ENCODE data around the gene AKAP8L. TPM values are rescaled to one million over a fixed set of nuclear protein-coding genes. Genes with fewer than 3 reads are reported as not detected.
A peak's percentile ranks its signal among the peaks of the same experiment; 100 is the strongest.
"Not testable (repeated sequence)": the region's sequence is repeated elsewhere in the genome, so short reads cannot be mapped to it uniquely, and the experiment has no call there.

Gene AKAP8L
- total and polyA plus RNA-seq, 4 donors, result 34.7 to 243 (median 88.6) TPM

DNA sequence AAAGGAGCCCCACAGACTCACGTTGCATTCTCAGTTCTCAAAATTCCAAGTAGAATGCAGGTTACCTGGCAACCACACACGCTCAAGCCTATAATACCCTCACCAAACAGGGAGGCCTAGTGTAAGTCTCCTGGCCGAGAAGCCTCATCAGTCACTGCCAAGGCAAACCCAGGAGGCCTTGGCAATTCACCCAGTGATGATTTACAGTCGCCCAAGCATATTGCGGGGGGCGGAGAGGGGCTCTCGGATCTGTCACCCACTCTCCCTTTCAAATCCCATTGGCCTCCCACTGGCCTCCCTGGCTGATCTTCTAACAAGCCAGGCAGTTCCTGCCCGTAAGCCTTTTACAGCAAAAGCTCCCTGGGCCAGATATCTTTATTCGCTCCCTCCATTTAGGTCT is 1.1 kb downstream of the AKAP8L start:
- Histone ChIP-seq H3K4me3 (ENCODE audit: low read length in 2 of 2) (peak overlapping the region; percentile 77 to 86), H3K9me3 (ENCODE audit: control insufficient read depth, low read length) (no peaks in the 10 kb centered on the region), H3K4me1 (ENCODE audit: control insufficient read depth in 1 of 2, insufficient read depth in 2 of 2, low read length in 2 of 2) (peaks cover 0 to 6% of the 10 kb centered on the region in 2 donors), H3K27ac (ENCODE audit: low read depth in 1 of 2, low read length in 2 of 2) (peak overlapping the region in 1 of 2 donors; percentile 36), H3K27me3 (ENCODE audit: control insufficient read depth in 1 of 2, insufficient read depth in 2 of 2, low read length in 1 of 2) (no peaks in the 10 kb centered on the region), H3K36me3 (ENCODE audit: control insufficient read depth in 1 of 2, insufficient read depth in 2 of 2, low read length in 1 of 2) (no peaks in the 10 kb centered on the region)
- 1 to 2% methylated on average over 9 of the region's 9 CpGs for WGBS, 2 donors
- ATAC-seq (ENCODE audit: low FRiP score), result no peak
- peak in 1 of 2 donors; percentile 37 for DNase-seq
- intact Hi-C loops (cut with DNase I), result loop anchor here (2.0 to 5.0 kb wide), 2 partner anchors 35 to 140 kb away; no protein-coding TSS in a partner anchor

DNA sequence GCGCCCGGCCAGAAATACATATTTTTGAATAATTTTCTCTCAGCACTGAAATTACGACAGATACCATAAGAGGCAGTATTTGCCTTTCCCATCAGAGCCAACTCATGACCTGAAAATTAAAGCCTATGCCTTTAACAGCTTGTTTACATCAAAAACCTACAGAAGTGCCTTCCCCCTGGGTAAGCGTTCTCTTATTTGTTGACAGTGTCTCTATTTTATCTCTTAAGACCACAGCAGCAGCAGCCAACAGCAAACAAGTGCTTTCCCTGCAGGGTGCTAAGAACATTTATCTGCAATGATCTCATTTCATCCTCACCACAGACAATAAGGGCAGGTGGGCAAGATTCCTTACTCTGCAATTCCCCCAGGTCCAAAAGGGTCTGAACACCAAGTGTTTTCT is 6.0 kb downstream of the AKAP8L start:
- no peak for ATAC-seq (ENCODE audit: low FRiP score)
- WGBS, 2 donors, result 21 to 36% methylated on average over 4 of the region's 4 CpGs
- H3K36me3 ChIP-seq (ENCODE audit: control insufficient read depth in 1 of 2, insufficient read depth in 2 of 2, low read length in 1 of 2), result peaks cover 0 to 2% of the 10 kb centered on the region in 2 donors
- DNase-seq, result no peak
- no peaks in the 10 kb centered on the region for H3K9me3 ChIP-seq (ENCODE audit: control insufficient read depth, low read length)
- H3K4me3 ChIP-seq (ENCODE audit: low read length in 2 of 2), result no peak overlapping the region
- H3K4me1 ChIP-seq (ENCODE audit: control insufficient read depth in 1 of 2, insufficient read depth in 2 of 2, low read length in 2 of 2), result peaks cover 0 to 9% of the 10 kb centered on the region in 2 donors
- H3K27me3 ChIP-seq (ENCODE audit: control insufficient read depth in 1 of 2, insufficient read depth in 2 of 2, low read length in 1 of 2), result no peaks in the 10 kb centered on the region
- intact Hi-C loops (cut with DNase I), result no loop called here
- H3K27ac ChIP-seq (ENCODE audit: low read depth in 1 of 2, low read length in 2 of 2), result peak overlapping the region in 1 of 2 donors; percentile 45

DNA sequence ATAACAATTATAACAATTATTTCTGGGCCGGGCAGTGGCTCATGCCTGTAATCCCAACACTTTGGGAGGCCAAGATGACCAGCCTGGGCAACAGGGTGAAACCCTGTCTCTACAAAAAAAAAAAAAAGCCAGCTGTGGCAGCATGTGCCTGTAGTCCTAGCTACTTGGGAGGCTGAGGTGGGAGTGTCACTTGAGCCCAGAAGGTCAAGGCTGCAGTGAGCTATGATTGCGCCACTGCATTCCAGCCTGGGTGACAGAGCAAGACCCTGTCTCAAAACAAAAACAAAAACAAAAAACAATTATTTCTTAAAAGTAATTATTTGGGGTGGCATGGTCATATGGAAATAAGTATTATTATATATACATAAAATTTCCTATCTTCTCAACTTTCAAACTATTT is 7.4 kb downstream of the AKAP8L start:
- H3K36me3 ChIP-seq (ENCODE audit: control insufficient read depth in 1 of 2, insufficient read depth in 2 of 2, low read length in 1 of 2); intact Hi-C loops (cut with DNase I); ATAC-seq (ENCODE audit: low FRiP score); H3K27ac ChIP-seq (ENCODE audit: low read depth in 1 of 2, low read length in 2 of 2); H3K9me3 ChIP-seq (ENCODE audit: control insufficient read depth, low read length); H3K27me3 ChIP-seq (ENCODE audit: control insufficient read depth in 1 of 2, insufficient read depth in 2 of 2, low read length in 1 of 2); H3K4me3 ChIP-seq (ENCODE audit: low read length in 2 of 2); H3K4me1 ChIP-seq (ENCODE audit: control insufficient read depth in 1 of 2, insufficient read depth in 2 of 2, low read length in 2 of 2): not testable (repeated sequence)
- WGBS, 2 donors, result 74 to 86% methylated on average over 2 of the region's 2 CpGs
- DNase-seq, result peak; percentile 15 to 46

DNA sequence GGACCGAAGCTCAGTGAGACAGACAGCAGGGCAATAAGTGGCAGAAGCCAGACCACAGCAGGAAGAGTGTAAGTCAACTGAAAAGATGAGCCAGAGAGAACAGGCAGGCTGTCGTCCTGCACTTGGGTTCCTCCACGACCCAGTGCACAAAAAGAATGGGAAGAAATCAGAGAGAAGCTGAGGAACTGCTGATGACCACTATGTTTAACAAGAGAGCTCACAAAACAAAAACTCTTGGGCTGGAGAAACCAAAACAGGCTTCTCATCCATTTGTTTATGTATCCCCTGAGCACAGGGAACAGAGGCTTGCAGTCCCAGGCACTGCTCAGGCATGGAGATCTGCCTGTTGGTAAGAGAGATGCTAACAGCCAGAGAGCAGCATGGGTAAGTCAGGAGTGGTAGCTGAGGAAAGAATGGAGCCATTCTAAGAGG is 14.0 kb downstream of the AKAP8L start:
- H3K4me3 ChIP-seq (ENCODE audit: low read length in 2 of 2), result no peak overlapping the region
- WGBS, 2 donors, result 30 to 35% methylated on average over 3 of the region's 3 CpGs
- H3K4me1 ChIP-seq (ENCODE audit: control insufficient read depth in 1 of 2, insufficient read depth in 2 of 2, low read length in 2 of 2), result peaks cover 5 to 6% of the 10 kb centered on the region in 2 donors
- peak overlapping the region in 1 of 2 donors; percentile 39 for H3K27ac ChIP-seq (ENCODE audit: low read depth in 1 of 2, low read length in 2 of 2)
- ATAC-seq (ENCODE audit: low FRiP score) (no peak), DNase-seq (no peak)
- intact Hi-C loops (cut with DNase I), result no loop called here
- peaks cover 0 to 4% of the 10 kb centered on the region in 2 donors for H3K36me3 ChIP-seq (ENCODE audit: control insufficient read depth in 1 of 2, insufficient read depth in 2 of 2, low read length in 1 of 2)
- H3K9me3 ChIP-seq (ENCODE audit: control insufficient read depth, low read length), result no peaks in the 10 kb centered on the region
- no peaks in the 10 kb centered on the region for H3K27me3 ChIP-seq (ENCODE audit: control insufficient read depth in 1 of 2, insufficient read depth in 2 of 2, low read length in 1 of 2)

DNA sequence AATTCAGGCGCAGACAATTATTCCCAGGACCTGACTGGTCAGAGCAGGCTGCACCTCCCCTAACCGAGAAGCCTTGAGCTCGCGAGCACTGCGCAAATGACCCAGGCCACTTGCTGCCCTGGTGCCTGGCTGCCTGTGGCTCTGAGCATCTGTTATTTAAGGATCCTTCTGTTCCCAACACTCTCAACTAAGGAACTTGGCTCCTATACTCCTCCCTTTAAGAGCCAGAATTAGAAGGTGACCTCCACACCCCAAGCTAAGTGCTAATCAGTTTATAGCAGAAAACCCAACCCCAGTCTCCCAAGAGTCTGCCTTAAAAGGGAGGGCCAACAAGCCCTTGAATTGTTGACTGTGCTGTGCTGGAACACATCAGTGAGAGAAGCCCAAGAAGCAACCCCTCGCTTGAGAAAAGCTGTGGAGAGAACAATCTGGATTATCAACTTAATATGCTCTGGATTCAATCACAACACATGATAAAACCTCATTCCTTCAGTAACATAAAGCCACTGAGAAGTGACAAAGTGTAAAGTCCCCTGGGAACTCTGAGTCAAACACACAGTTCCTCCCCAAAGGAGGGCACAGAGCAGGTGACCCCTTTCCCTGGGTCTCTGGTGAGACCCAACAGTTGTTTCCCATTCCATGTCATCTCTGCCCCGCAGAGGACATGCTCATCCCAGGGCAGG is 14.6 kb downstream of the AKAP8L start:
- 26 to 31% methylated on average over 7 of the region's 7 CpGs for WGBS, 2 donors
- Histone ChIP-seq H3K4me1 (ENCODE audit: control insufficient read depth in 1 of 2, insufficient read depth in 2 of 2, low read length in 2 of 2) (peaks cover 1 to 6% of the 10 kb centered on the region in 2 donors), H3K4me3 (ENCODE audit: low read length in 2 of 2) (no peak overlapping the region), H3K27me3 (ENCODE audit: control insufficient read depth in 1 of 2, insufficient read depth in 2 of 2, low read length in 1 of 2) (no peaks in the 10 kb centered on the region), H3K36me3 (ENCODE audit: control insufficient read depth in 1 of 2, insufficient read depth in 2 of 2, low read length in 1 of 2) (peaks cover 0 to 2% of the 10 kb centered on the region in 2 donors), H3K27ac (ENCODE audit: low read depth in 1 of 2, low read length in 2 of 2) (peak overlapping the region in 1 of 2 donors; percentile 41), H3K9me3 (ENCODE audit: control insufficient read depth, low read length) (no peaks in the 10 kb centered on the region)
- peak; percentile 58 for ATAC-seq (ENCODE audit: low FRiP score)
- no peak for DNase-seq
- intact Hi-C loops (cut with DNase I), result no loop called here

DNA sequence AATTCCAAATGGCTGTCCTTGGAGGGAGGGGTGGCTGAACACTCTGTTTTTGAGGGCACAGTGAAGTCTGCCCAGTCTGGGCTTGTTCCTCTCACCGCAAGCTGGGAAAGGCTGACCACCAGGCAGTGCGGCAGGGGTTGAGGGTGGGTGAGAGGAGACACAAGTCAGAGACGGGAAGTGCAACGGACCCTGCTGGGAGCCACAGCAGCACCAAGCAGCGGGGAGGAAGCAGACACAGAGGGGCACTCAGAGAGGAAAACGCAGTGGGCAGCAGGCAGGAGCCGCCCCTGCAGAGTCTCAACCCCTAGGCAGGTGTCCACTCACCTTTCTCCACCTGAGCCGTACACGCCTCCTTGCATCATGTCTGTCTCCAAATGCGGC is 15.6 kb downstream of the AKAP8L start:
- no peak overlapping the region for H3K4me3 ChIP-seq (ENCODE audit: low read length in 2 of 2)
- no peaks in the 10 kb centered on the region for H3K27me3 ChIP-seq (ENCODE audit: control insufficient read depth in 1 of 2, insufficient read depth in 2 of 2, low read length in 1 of 2)
- H3K4me1 ChIP-seq (ENCODE audit: control insufficient read depth in 1 of 2, insufficient read depth in 2 of 2, low read length in 2 of 2), result peaks cover 1 to 6% of the 10 kb centered on the region in 2 donors
- ATAC-seq (ENCODE audit: low FRiP score), result no peak
- peaks cover 0 to 8% of the 10 kb centered on the region in 2 donors for H3K36me3 ChIP-seq (ENCODE audit: control insufficient read depth in 1 of 2, insufficient read depth in 2 of 2, low read length in 1 of 2)
- intact Hi-C loops (cut with DNase I), result no loop called here
- no peak for DNase-seq
- no peak overlapping the region for H3K27ac ChIP-seq (ENCODE audit: low read depth in 1 of 2, low read length in 2 of 2)
- H3K9me3 ChIP-seq (ENCODE audit: control insufficient read depth, low read length), result no peaks in the 10 kb centered on the region
- 84% methylated on average over 10 of the region's 10 CpGs for WGBS, 2 donors

DNA sequence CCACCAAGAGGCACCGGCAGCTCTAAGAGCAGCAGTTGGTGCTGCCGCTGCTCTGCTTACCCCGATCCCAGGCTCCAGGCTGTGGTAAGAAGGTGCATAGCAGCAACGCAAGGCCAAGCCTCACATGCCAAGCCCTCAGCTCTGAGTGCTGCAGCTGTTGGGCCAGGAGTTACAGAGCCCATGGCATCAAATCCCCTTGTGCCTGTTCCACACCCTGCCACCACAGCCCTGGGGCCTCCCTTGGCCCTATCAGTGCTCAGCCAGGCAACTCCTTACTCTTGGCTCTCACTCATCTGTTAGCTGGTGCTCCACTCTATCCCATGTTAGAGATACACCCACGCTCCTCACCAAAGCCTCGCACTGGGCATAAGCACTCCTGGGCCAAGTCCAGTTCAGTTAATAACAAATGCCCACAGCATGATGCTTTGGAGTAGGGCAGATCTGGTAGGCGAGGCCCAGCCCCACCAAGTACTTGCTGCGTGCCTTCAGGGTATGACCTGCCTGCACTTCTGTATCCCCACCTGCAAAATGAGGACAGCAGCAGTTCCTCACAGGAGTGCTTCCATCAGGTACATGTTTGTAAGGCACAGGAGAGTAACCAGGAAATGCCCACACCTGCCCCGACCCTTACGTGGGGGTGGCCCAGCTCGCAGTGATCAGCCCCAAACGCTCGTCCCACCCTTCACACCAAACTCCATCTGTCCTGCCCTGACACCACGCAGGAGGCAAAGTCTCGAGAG is 16.2 kb downstream of the AKAP8L start:
- no peak overlapping the region for H3K27ac ChIP-seq (ENCODE audit: low read depth in 1 of 2, low read length in 2 of 2)
- H3K27me3 ChIP-seq (ENCODE audit: control insufficient read depth in 1 of 2, insufficient read depth in 2 of 2, low read length in 1 of 2), result no peaks in the 10 kb centered on the region
- H3K36me3 ChIP-seq (ENCODE audit: control insufficient read depth in 1 of 2, insufficient read depth in 2 of 2, low read length in 1 of 2), result peaks cover 0 to 12% of the 10 kb centered on the region in 2 donors
- 61 to 62% methylated on average over 15 of the region's 15 CpGs for WGBS, 2 donors
- no peaks in the 10 kb centered on the region for H3K9me3 ChIP-seq (ENCODE audit: control insufficient read depth, low read length)
- peaks cover 1 to 6% of the 10 kb centered on the region in 2 donors for H3K4me1 ChIP-seq (ENCODE audit: control insufficient read depth in 1 of 2, insufficient read depth in 2 of 2, low read length in 2 of 2)
- H3K4me3 ChIP-seq (ENCODE audit: low read length in 2 of 2), result no peak overlapping the region
- intact Hi-C loops (cut with DNase I), result no loop called here
- no peak for DNase-seq
- no peak for ATAC-seq (ENCODE audit: low FRiP score)

DNA sequence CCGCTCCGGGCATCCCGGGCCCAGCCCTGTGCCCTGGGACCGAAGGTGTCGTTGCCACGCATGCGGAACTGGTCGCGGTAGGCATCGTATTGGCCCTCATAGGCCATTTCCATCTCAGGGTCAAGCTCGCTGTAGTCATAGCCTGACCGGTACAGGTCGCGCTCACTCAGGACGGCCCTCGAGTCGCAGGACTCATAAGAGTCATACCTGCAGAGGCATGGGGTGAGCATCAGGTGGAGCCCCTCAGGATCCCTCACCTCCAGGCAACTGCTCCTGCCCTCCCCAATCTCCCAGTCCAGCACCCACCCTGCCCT is 17.4 kb downstream of the AKAP8L start:
- ATAC-seq (ENCODE audit: low FRiP score) (no peak), DNase-seq (no peak)
- Histone ChIP-seq H3K4me3 (ENCODE audit: low read length in 2 of 2) (no peak overlapping the region), H3K27me3 (ENCODE audit: control insufficient read depth in 1 of 2, insufficient read depth in 2 of 2, low read length in 1 of 2) (no peaks in the 10 kb centered on the region), H3K9me3 (ENCODE audit: control insufficient read depth, low read length) (no peaks in the 10 kb centered on the region), H3K4me1 (ENCODE audit: control insufficient read depth in 1 of 2, insufficient read depth in 2 of 2, low read length in 2 of 2) (peaks cover 1 to 6% of the 10 kb centered on the region in 2 donors), H3K27ac (ENCODE audit: low read depth in 1 of 2, low read length in 2 of 2) (no peak overlapping the region), H3K36me3 (ENCODE audit: control insufficient read depth in 1 of 2, insufficient read depth in 2 of 2, low read length in 1 of 2) (peaks cover 0 to 20% of the 10 kb centered on the region in 2 donors)
- WGBS, 2 donors, result 92 to 93% methylated on average over 17 of the region's 17 CpGs
- intact Hi-C loops (cut with DNase I), result no loop called here
